ENCODE data around the gene GRIK5. TPM values are rescaled to one million over a fixed set of nuclear protein-coding genes. Genes with fewer than 3 reads are reported as not detected.

The GRIK5 gene
- total and polyA plus RNA-seq, 2 of the 8 experiments (the other 6 are each of a cell fraction or from before 2014, with no cell fraction given): 17.8 to 42.9 TPM

DNA sequence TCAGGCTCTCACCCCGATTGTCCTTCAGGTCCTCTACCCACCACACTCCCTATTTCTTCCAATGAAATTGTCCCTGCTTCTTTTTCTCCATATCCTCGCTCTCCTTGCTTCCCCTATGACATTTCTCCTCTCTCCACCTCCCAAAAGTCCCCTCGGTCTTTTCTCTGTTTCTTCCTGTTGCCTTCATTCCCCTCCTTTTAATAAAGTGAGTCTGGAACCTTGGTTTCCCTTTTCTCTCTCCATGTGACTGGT is 5.3 kb upstream of the GRIK5 start:
- peak overlapping the region; percentile 99 for H2BK5ac ChIP-seq (ENCODE audit: low read depth, low read length)
- H3K4me1 ChIP-seq (replicated peaks in 1 of 4; ENCODE audit: control insufficient read depth in 3 of 4, insufficient read depth in 4 of 4, low read length in 3 of 4): peaks cover 0 to 6% (median 2%) of the 10 kb centered on the region in 4 experiments; a peak in 5 of 7 replicates
- peak overlapping the region; percentile 78 for H3K56ac ChIP-seq (replicated peaks; ENCODE audit: insufficient read length, low read depth, low read length)
- peak overlapping the region; percentile 86; the same call in 1 of the 2 replicates for H2AK5ac ChIP-seq (ENCODE audit: low read depth, low read length)
- H4K20me1 ChIP-seq (replicated peaks in 1 of 2; ENCODE audit: control insufficient read depth in 1 of 2, insufficient read depth in 2 of 2, low read length in 2 of 2): peaks cover 21 to 31% of the 10 kb centered on the region in 2 experiments
- TF ChIP-seq TBP (IDR thresholded peaks at IDR 0.05; ENCODE audit: low read depth, low read length): no peak
- peaks cover 16% of the 10 kb centered on the region for H3K79me1 ChIP-seq (ENCODE audit: low read depth, low read length)
- no peak for DNase-seq (ENCODE audit: low read depth in 1 of 2, low spot score in 2 of 2)
- H3K79me2 ChIP-seq (ENCODE audit: control insufficient read depth in 1 of 2, insufficient read depth in 2 of 2, low read length in 2 of 2): peaks cover 22 to 34% of the 10 kb centered on the region in 2 experiments
- H3K18ac ChIP-seq (ENCODE audit: extremely low read depth, low read length): peak overlapping the region; percentile 99
- H4K8ac ChIP-seq (ENCODE audit: extremely low read depth, insufficient read depth, low read length): peak overlapping the region; percentile 100; the same call in 1 of the 2 replicates
- POLR2A ChIA-PET (ENCODE audit: partially characterized antibody): interaction anchor here (1.6 kb wide), 1 partner anchor 116 kb away, joined by 5 read pairs; the partner anchor contains the start of gene RABAC1
- CTCF ChIA-PET (ENCODE audit: partially characterized antibody): no interaction called here
- H2BK15ac ChIP-seq (ENCODE audit: low read length): 0 out of 2 replicates have a peak overlapping the region, but pooled peaks have one; percentile 97
- H3K27me3 ChIP-seq (replicated peaks in 1 of 4; ENCODE audit: control insufficient read depth in 3 of 4, extremely low read depth in 1 of 4, insufficient read depth in 3 of 4, low read length in 3 of 4): no peaks in the 10 kb centered on the region
- 27% methylated on average over 3 of the region's 3 CpGs; no CpG with 5 or more reads in 1 of the 2 experiments for WGBS, 2 experiments (ENCODE audit: extremely low coverage in 1 of 2, insufficient coverage in 1 of 2, insufficient read length in 1 of 2, insufficient replicate concordance in 2 of 2, low coverage in 1 of 2, low lambda C conversion rate in 2 of 2, missing lambda C conversion rate in 1 of 2)
- no peak overlapping the region for H2BK20ac ChIP-seq (ENCODE audit: low read length)
- H3K9me3 ChIP-seq (ENCODE audit: insufficient read depth in 2 of 2, low read depth in 1 of 2, low read length in 1 of 2): no peaks in the 10 kb centered on the region
- H2AFZ ChIP-seq (ENCODE audit: low read length): peak overlapping the region; percentile 23; the same call in 1 of the 2 replicates
- H3K36me3 ChIP-seq (ENCODE audit: control insufficient read depth in 2 of 4, insufficient read depth in 4 of 4, low read length in 3 of 4): peaks cover 17 to 20% (median 20%) of the 10 kb centered on the region in 4 experiments; a peak in 7 of 8 replicates
- H3K23me2 ChIP-seq (ENCODE audit: low read depth, low read length): peaks cover 21% of the 10 kb centered on the region
- H3K23ac ChIP-seq (ENCODE audit: insufficient read length): no peak overlapping the region
- peak overlapping the region; percentile 44 to 82 (median 66) for H3K4me3 ChIP-seq (ENCODE audit: extremely low read depth in 1 of 4, insufficient read depth in 2 of 4, low read depth in 3 of 4, low read length in 4 of 4)
- no peak for FAIRE-seq
- H4K91ac ChIP-seq (replicated peaks; ENCODE audit: insufficient read length, low read length): peak overlapping the region; percentile 95
- H3K4me2 ChIP-seq (ENCODE audit: insufficient read depth in 1 of 2, low read depth in 2 of 2, low read length in 2 of 2): peak overlapping the region; percentile 76 to 97
- H3K4ac ChIP-seq (replicated peaks; ENCODE audit: insufficient read length, low read depth, low read length): peak overlapping the region; percentile 64
- no peak overlapping the region for H2BK120ac ChIP-seq (replicated peaks; ENCODE audit: low read depth, low read length)
- peak overlapping the region; percentile 98; the same call in 1 of the 2 replicates for H2BK12ac ChIP-seq (ENCODE audit: low read depth, low read length)
- H3K9ac ChIP-seq (replicated peaks in 1 of 4; ENCODE audit: extremely low read depth in 1 of 4, low read depth in 3 of 4, low read length in 3 of 4): peak overlapping the region; percentile 41 to 97 (median 93)
- H4K5ac ChIP-seq (ENCODE audit: insufficient read length, low read depth, low read length): peak overlapping the region; percentile 85
- H3K14ac ChIP-seq (ENCODE audit: insufficient read length): peak overlapping the region; percentile 31
- H3K27ac ChIP-seq (ENCODE audit: low read depth, low read length): peak overlapping the region; percentile 96
